ENCODE data around the gene C14orf39.

DNA sequence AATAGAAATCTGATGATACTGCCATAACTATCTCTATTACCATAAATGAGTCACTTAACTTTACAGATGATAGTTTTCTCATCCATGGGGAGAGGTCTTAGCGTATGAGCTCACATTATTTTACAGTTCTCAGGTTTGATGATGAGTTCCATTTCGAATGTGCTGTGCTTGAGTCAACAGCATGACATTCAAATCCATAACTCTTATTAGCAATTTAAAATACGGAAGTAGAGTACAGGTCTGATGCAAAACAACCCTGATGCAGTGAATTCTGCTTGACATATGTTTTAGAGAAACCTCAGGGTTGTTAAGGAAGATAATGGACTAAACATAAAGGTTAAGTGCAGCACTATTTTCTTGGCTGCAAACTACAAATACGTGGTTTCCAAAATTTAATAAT is 30.0 kb downstream of the C14orf39 start:
- TF ChIP-seq PHF8 (CRISPR knock-in tag; IDR thresholded peaks at IDR 0.05) (no peak), CREB1 (IDR thresholded peaks at IDR 0.05) (no peak), CREB1 (CRISPR knock-in tag; IDR thresholded peaks at IDR 0.05) (no peak), REST (IDR thresholded peaks at IDR 0.05; ENCODE audit: borderline replicate concordance in 1 of 2, low read depth in 1 of 2, low read length in 2 of 2) (no peak), GTF2F1 (IDR thresholded peaks at IDR 0.05; ENCODE audit: low read length) (no peak), IKZF1 (IDR thresholded peaks at IDR 0.05) (no peak), NFIC (IDR thresholded peaks at IDR 0.05; ENCODE audit: low read length) (no peak), CTCF (CRISPR knock-in tag; IDR thresholded peaks at IDR 0.05) (no peak), HDAC2 (CRISPR knock-in tag; IDR thresholded peaks at IDR 0.05) (no peak), ZNF274 (CRISPR knock-in tag; IDR thresholded peaks at IDR 0.05) (no peak), ZNF501 (CRISPR knock-in tag; IDR thresholded peaks at IDR 0.05) (no peak), BORCS8-MEF2B (CRISPR knock-in tag; IDR thresholded peaks at IDR 0.05) (no peak), MAFK (conservative IDR thresholded peaks at IDR 0.05 in 1 of 2, IDR thresholded peaks at IDR 0.05 in 1 of 2; ENCODE audit: low read length in 2 of 2) (no peak), KLF9 (CRISPR knock-in tag; IDR thresholded peaks at IDR 0.05; ENCODE audit: low read depth) (no peak)
- TF ChIP-seq, protein P1, sequence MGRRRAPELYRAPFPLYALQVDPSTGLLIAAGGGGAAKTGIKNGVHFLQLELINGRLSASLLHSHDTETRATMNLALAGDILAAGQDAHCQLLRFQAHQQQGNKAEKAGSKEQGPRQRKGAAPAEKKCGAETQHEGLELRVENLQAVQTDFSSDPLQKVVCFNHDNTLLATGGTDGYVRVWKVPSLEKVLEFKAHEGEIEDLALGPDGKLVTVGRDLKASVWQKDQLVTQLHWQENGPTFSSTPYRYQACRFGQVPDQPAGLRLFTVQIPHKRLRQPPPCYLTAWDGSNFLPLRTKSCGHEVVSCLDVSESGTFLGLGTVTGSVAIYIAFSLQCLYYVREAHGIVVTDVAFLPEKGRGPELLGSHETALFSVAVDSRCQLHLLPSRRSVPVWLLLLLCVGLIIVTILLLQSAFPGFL (CRISPR knock-in tag; IDR thresholded peaks at IDR 0.05) = no peak
